Activated CD4-positive, alpha-beta memory T cell treated with anti-CD3 and anti-CD28 coated beads, Interleukin-2, amount 10 ng/mL, durations not matched to agents 7 days and 5 days (primary cell): ENCODE measurements around the gene LIF. TPM values are rescaled to one million over a fixed set of nuclear protein-coding genes. Genes with fewer than 3 reads are reported as not detected.
A peak's percentile ranks its signal among the peaks of the same experiment; 100 is the strongest.

Source experiments
- CTCF ChIA-PET: fragments of 350-600 bp; sonication (Branson Sonifier 250); formaldehyde crosslinking; loops from one replicate; lab custom pipeline; 2021; ENCODE audit warnings: antibody characterized with exemption, inconsistent platforms; lab: Charles Lee
- POLR2A ChIA-PET: fragments of 350-600 bp; sonication (Branson Sonifier 250); formaldehyde crosslinking; loops from one replicate; lab custom pipeline; 2021; ENCODE audit warnings: antibody characterized with exemption; lab: Charles Lee
- DNase-seq: peaks from one replicate; pipeline ENCODE4 v3.0.0-alpha.2; 2020
- H3K27ac Mint-ChIP-seq: one replicate; pipeline ENCODE4 v1.8.0; 2021; ENCODE audit warnings: mild to moderate bottlenecking, mixed read lengths
- H3K27me3 Mint-ChIP-seq: one replicate; pipeline ENCODE4 v1.8.0; 2021; ENCODE audit warnings: mixed read lengths
- H3K36me3 Mint-ChIP-seq: one replicate; pipeline ENCODE4 v1.8.0; 2021; ENCODE audit warnings: low read depth, mixed read lengths
- H3K4me1 Mint-ChIP-seq: one replicate; pipeline ENCODE4 v1.8.0; 2021; ENCODE audit warnings: mixed read lengths
- H3K4me3 Mint-ChIP-seq: one replicate; pipeline ENCODE4 v1.8.0; 2021; ENCODE audit warnings: mild to moderate bottlenecking, mixed read lengths
- H3K9me3 Mint-ChIP-seq: one replicate; pipeline ENCODE4 v1.8.0; 2021; ENCODE audit warnings: mixed read lengths
- total RNA-seq, 2 experiments: library from RNA; stranded (reverse); gene quantifications; one replicate each; pipeline ENCODE4 v1.2.3, GENCODE V29; 2021

The LIF gene
- total RNA-seq, 2 experiments from 2014 or later, result 94.6 to 94.8 TPM

DNA sequence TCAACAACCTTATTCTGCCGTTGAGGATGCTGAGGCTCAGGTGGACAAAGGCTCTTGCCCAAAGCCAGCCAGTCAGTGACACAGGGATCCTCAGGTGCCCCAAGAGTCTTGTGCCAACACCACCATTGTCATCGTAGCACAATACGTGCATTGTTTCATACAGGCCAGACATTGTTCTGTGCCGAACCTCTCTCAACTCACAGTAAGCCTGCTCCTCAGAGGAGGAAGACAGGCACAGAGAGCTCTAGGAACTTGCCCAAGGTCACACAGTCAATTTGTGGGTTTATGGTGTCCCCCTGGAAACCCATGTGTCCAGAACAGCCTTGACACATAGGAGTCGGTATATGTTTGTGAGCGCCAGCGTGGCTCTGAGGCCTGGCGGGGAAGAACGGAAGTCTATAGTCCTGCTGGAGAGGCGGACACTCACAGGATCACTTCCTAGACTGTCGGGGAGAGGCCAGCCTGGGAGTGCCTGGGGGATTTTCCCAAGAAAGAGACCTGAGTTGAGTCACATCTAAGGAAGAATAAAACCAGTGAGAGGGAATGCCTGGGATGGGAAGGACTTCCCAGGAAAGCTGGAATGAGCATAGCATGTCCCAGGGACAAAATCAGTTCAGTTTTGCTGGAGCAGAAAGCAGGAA lies 20.2 kb downstream of the LIF start:
- H3K27ac Mint-ChIP-seq, result no peak overlapping the region
- peaks cover 74% of the 10 kb centered on the region for H3K4me1 Mint-ChIP-seq
- CTCF ChIA-PET, result no interaction called here

DNA sequence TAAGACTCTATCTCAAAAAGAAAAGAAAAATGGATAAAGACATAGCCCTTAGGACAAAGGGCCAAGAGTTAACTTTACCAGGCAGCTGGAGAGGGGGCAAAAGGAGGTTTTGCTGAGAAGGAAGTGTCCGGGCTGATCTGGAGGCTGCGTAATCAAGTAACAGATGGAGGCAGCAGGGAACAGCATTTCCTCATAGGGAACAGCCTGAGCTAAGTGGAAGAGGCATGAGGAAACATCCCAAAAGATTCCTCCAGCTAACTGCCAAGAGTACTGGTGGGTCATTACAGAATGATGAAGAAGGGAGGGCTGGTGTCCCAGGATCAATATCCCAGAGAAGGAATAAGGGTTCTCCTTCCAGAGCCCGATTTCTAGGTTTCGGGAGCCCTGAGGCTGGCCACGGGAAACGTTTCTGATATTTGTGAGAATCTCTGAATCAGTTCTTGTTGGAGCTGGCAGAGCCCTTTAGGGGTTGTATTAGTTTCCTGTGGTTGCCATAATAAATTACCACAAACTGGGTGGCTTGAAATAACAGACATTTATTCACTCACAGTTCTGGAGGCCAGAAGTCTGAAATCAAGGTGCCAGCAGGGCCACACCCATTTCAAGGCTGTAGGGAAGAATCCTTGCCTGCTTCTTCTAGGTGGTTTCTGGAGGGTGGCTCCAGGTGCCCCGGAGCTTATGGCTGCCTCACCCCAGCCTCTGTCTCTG lies 21.2 kb downstream of the LIF start:
- POLR2A ChIA-PET, result interaction anchor here (0.7 to 2.0 kb wide), 3 partner anchors 9 to 171 kb away, joined by 4 to 8 read pairs (median 4); partner anchors contain the start of gene SEC14L2
- H3K27ac Mint-ChIP-seq, result no peak overlapping the region
- no peak overlapping the region for H3K4me3 Mint-ChIP-seq
- CTCF ChIA-PET, result interaction anchor here (1.6 kb wide), 1 partner anchor 117 kb away, joined by 5 read pairs; no protein-coding TSS in a partner anchor
- H3K9me3 Mint-ChIP-seq, result no peaks in the 10 kb centered on the region
- peaks cover 83% of the 10 kb centered on the region for H3K4me1 Mint-ChIP-seq
- H3K27me3 Mint-ChIP-seq, result no peaks in the 10 kb centered on the region
- DNase-seq, result no peak
- H3K36me3 Mint-ChIP-seq, result peaks cover 2% of the 10 kb centered on the region

More for the DNA sequence above, 20.2 kb downstream of the LIF start:
- POLR2A ChIA-PET, result interaction anchor here (2.0 kb wide), 1 partner anchor 8 kb away, joined by 8 read pairs; no protein-coding TSS in a partner anchor
- no peak overlapping the region for H3K4me3 Mint-ChIP-seq
- no peaks in the 10 kb centered on the region for H3K27me3 Mint-ChIP-seq
- H3K36me3 Mint-ChIP-seq, result peaks cover 2% of the 10 kb centered on the region
- no peak for DNase-seq
- H3K9me3 Mint-ChIP-seq, result no peaks in the 10 kb centered on the region

DNA sequence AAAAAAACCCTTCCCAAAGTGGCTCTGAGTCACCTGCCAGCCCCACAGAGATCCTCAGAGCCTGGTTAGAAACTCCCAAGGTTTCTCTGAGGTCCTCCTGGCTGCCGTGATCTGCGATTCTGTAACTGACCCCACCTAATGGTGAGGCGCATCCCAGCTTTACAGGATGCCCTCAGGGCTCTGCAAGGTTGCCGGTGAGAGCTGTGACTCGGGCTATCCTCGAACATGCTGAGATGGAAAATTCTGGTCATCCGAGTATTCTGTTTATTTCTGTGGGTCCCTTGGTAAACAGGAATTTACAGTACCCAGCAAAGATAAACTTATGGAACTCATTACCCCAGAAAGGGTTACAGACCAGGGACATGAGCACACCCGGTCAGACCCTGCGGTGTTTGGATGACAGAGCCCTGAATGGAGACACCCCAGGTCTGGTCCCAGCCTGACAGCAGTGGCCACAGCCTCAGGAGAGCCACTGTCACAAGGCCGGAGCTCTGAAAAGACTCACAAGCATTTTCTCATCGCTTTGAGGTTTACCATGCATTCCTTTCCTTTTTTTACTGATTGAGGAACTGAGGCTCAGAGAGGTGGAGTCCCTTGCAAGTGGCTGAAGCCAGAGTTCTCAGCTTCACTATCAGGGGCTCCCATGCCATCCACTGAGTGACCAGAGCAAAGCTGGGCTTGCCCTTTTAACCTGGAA lies 22.2 kb downstream of the LIF start:
- Mint-ChIP-seq H3K27ac (no peak overlapping the region), H3K36me3 (peaks cover 2% of the 10 kb centered on the region), H3K4me3 (no peak overlapping the region), H3K4me1 (peaks cover 93% of the 10 kb centered on the region), H3K27me3 (no peaks in the 10 kb centered on the region), H3K9me3 (no peaks in the 10 kb centered on the region)
- no peak for DNase-seq
- POLR2A ChIA-PET, result interaction anchor here (0.7 to 1.4 kb wide), 2 partner anchors 46 to 172 kb away, joined by 4 read pairs; partner anchors contain the start of gene SEC14L2
- CTCF ChIA-PET, result interaction anchor here (1.6 kb wide), 1 partner anchor 116 kb away, joined by 5 read pairs; no protein-coding TSS in a partner anchor

DNA sequence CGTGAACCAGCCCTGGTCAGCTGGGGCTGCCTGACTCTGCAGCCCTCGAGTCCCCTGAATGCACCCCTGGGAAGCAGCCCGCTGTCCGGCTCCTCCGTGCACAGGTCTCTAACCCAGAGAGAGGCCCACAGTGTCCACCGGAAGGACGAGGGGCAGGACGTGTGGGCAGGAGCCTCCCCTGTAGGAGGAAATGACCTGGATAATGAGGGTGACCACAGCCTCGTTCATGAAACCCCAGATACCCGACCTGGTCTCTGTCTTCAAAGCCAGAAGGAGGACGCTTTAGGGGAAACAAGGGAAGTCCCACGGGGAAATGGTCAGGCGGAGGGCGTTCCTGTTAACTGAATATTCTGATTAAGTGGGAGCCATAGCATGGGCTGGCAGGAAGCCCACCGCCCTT lies 23.3 kb downstream of the LIF start:
- CTCF ChIA-PET, result no interaction called here
- H3K4me1 Mint-ChIP-seq, result peaks cover 91% of the 10 kb centered on the region

DNA sequence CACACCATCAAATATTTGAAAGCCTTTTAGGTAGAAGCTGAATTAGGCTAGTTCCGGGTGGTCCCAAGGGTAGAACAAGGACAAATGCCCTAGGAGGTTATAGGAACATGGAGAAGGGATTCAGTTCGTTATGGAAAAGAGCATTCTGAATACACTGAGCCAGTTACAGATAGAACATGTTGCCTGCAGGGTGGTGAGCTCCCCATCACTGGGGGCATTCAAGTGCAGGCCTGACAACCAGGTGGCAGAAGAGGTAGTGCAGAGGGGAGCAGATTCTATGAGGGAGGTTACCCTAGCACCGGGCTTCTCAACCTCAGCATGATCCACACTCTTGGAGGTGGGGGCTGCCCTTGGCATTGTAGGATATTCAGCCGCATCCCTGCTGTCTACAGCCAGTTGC lies 24.2 kb downstream of the LIF start:
- Mint-ChIP-seq H3K27me3 (no peaks in the 10 kb centered on the region), H3K36me3 (peaks cover 2% of the 10 kb centered on the region), H3K9me3 (no peaks in the 10 kb centered on the region), H3K4me1 (peaks cover 87% of the 10 kb centered on the region), H3K4me3 (no peak overlapping the region), H3K27ac (no peak overlapping the region)
- ChIA-PET CTCF (no interaction called here), POLR2A (interaction anchor here (1.0 to 2.3 kb wide), 4 partner anchors 20 to 37 kb away, joined by 3 to 11 read pairs (median 4); partner anchors contain the start of gene LIF)
- no peak for DNase-seq

More for the DNA sequence above, 23.3 kb downstream of the LIF start:
- H3K27me3 Mint-ChIP-seq, result no peaks in the 10 kb centered on the region
- H3K4me3 Mint-ChIP-seq, result no peak overlapping the region
- peak overlapping the region; percentile 42 for H3K27ac Mint-ChIP-seq
- POLR2A ChIA-PET, result interaction anchor here (1.1 kb wide), 1 partner anchor 23 kb away, joined by 3 read pairs; the partner anchor contains the start of gene LIF
- H3K36me3 Mint-ChIP-seq, result peaks cover 2% of the 10 kb centered on the region
- DNase-seq, result no peak
- H3K9me3 Mint-ChIP-seq, result no peaks in the 10 kb centered on the region

DNA sequence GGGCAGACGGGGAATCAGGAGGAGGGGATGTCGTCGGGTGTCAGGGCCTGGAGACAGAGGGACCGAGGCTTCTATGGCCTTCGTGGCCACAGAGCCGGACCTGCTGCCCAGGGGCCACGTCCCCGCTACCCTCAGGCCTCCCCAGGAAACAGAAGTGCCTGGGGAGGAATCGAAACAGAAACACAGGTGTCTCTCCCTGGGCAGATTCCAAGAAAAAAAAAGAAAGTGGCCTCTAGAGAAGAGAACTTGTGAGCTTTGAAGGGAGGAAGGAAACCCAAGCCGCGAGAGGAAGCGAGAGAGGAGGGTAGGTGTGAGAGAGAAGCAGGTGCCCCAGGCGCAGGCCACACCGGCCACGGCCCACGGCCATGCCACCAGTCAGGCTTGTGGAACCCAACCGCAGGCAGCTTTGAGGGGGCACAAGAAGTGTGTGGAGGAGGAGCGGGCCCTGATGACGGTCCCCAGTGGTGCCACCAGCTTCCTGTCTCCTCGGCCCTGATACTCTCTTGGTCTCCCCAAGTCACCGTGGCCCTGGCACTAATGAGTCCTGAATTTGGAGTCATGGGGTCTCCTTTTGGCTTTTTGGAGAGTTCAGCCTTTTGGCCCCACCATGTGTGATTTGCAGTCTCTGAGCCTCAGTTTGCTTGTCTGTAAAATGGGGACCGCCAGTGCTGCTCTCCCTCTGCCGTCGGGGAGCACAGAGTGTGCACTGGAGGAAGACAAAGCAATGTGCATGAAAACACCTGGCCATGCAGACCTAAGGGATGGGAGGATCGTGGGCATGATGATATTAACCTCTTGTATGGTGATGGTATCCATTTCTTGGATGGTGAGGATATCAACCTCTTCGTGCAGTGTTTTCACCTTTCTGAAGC lies 25.2 kb downstream of the LIF start:
- Mint-ChIP-seq H3K27me3 (no peaks in the 10 kb centered on the region), H3K27ac (peak overlapping the region; percentile 96), H3K9me3 (no peaks in the 10 kb centered on the region), H3K4me1 (peaks cover 81% of the 10 kb centered on the region), H3K36me3 (peaks cover 2% of the 10 kb centered on the region), H3K4me3 (peak overlapping the region; percentile 42)
- ChIA-PET POLR2A (interaction anchor here (1.0 to 2.3 kb wide), 13 partner anchors 9 to 117 kb away, joined by 3 to 17 read pairs (median 5); no protein-coding TSS in a partner anchor), CTCF (interaction anchor here (0.9 to 2.0 kb wide), 5 partner anchors 21 to 113 kb away, joined by 3 to 6 read pairs (median 3); no protein-coding TSS in a partner anchor)
- peak; percentile 81 for DNase-seq

DNA sequence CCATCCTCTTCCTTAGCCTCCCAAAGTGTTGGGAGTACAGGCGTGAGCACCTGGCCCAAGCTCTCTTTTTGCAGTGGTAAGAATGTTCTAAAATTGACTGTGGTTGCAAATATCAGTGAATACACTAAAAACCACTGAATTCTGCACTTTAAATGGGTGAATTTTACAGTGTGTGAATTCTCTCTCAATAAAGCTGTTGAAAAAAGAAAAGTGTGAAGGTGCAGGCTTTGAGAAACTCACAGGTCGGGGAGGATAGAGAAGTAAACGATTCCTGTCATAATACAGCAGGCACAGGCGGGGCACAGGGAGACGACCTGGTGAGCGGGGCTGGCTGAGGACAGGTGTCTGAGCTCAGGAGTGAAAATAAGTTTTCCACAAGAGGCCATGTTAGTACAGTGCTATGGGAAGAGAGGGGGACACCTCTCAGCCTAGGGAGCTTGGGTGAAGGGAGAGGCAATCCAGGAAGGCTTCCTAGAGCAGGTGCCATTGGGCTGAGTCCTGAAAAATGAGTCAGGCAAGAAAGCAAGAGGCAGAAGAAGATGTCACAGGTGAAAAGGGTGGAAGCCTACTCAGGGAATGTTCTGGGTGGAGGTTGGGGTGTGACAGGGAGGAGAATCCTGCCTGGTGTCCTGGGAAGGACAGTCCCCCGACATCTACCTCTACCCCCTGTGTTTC lies 26.1 kb downstream of the LIF start:
- H3K27ac Mint-ChIP-seq, result peak overlapping the region; percentile 96
- CTCF ChIA-PET, result interaction anchor here (0.6 to 2.0 kb wide), 7 partner anchors 22 to 112 kb away, joined by 3 to 6 read pairs (median 3); no protein-coding TSS in a partner anchor

DNA sequence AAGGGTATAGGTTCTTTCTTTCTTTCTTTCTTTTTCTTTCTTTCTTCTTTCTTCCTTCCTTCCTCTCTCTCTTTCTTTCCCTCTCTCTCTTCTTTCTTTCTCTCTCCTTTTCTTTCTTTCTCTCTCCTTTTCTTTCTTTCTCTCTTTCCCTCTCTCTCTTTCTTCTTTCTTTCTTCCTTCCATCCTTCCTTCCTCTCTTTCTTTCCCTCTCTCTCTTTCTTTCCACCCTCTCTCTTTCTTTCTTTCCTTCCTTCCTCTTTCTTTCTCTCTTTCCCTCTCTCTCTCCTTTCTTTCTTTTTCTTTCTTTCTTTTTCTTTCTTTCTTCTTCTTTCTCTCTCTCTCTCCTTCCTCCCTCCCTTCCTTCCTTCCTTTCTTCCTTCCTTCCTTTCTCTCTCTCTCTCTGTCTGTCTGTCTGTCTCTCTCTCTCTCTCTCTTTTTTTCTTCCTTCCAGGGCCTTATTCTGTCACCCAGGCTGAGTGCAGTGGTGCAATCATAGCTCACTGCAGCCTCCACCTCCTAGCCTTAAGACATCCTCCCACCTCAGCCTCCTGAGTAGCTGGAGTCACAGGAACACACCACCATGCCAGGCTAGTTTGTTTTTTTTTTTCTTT lies 26.8 kb downstream of the LIF start:
- H3K4me1 Mint-ChIP-seq, result peaks cover 77% of the 10 kb centered on the region
- H3K4me3 Mint-ChIP-seq, result no peak overlapping the region

More for the DNA sequence above, 26.1 kb downstream of the LIF start:
- no peaks in the 10 kb centered on the region for H3K9me3 Mint-ChIP-seq
- POLR2A ChIA-PET, result interaction anchor here (1.0 to 2.3 kb wide), 13 partner anchors 8 to 116 kb away, joined by 3 to 17 read pairs (median 5); no protein-coding TSS in a partner anchor
- H3K27me3 Mint-ChIP-seq, result no peaks in the 10 kb centered on the region
- peaks cover 77% of the 10 kb centered on the region for H3K4me1 Mint-ChIP-seq
- H3K4me3 Mint-ChIP-seq, result peak overlapping the region; percentile 42
- DNase-seq, result no peak
- H3K36me3 Mint-ChIP-seq, result peaks cover 2% of the 10 kb centered on the region

DNA sequence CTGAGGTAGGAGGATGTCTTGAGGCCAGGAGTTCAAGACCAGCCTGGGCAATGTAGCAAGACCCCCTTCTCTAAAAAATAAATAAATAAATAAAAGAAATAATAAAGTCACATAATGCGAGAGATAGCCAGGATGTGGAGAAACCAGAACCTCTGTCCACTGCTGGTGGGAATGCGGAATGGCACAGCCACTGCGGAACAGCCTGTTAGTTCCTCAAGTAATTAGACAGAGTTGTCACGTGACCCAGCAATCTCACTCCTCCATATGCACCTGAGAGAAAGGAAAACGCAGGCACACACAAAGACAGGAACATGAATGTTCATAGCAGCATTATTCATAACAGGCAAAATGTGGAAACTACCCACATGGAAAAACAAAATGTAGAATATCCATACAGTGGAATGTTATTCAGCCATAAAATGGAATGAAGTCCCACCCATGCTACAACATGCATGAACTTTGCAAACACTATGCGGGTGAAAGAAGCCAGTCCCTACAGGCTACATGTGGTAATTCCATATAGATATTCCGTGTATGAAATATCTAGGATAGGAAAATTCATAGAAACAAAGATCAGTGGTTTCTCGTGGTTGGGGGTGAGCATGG lies 27.4 kb downstream of the LIF start:
- peaks cover 2% of the 10 kb centered on the region for H3K36me3 Mint-ChIP-seq
- H3K27me3 Mint-ChIP-seq, result no peaks in the 10 kb centered on the region
- no peak overlapping the region for H3K4me3 Mint-ChIP-seq
- ChIA-PET POLR2A (no interaction called here), CTCF (no interaction called here)
- H3K9me3 Mint-ChIP-seq, result no peaks in the 10 kb centered on the region
- no peak for DNase-seq
- H3K4me1 Mint-ChIP-seq, result peaks cover 76% of the 10 kb centered on the region
- H3K27ac Mint-ChIP-seq, result no peak overlapping the region

More for the DNA sequence above, 26.8 kb downstream of the LIF start:
- H3K9me3 Mint-ChIP-seq, result no peaks in the 10 kb centered on the region
- ChIA-PET POLR2A (interaction anchor here (1.3 to 2.3 kb wide), 7 partner anchors 16 to 115 kb away, joined by 3 to 17 read pairs (median 6); no protein-coding TSS in a partner anchor), CTCF (interaction anchor here (0.6 to 2.0 kb wide), 4 partner anchors 23 to 112 kb away, joined by 3 to 6 read pairs (median 3); no protein-coding TSS in a partner anchor)
- no peak for DNase-seq
- no peaks in the 10 kb centered on the region for H3K27me3 Mint-ChIP-seq
- H3K27ac Mint-ChIP-seq, result peak overlapping the region; percentile 96
- peaks cover 2% of the 10 kb centered on the region for H3K36me3 Mint-ChIP-seq

DNA sequence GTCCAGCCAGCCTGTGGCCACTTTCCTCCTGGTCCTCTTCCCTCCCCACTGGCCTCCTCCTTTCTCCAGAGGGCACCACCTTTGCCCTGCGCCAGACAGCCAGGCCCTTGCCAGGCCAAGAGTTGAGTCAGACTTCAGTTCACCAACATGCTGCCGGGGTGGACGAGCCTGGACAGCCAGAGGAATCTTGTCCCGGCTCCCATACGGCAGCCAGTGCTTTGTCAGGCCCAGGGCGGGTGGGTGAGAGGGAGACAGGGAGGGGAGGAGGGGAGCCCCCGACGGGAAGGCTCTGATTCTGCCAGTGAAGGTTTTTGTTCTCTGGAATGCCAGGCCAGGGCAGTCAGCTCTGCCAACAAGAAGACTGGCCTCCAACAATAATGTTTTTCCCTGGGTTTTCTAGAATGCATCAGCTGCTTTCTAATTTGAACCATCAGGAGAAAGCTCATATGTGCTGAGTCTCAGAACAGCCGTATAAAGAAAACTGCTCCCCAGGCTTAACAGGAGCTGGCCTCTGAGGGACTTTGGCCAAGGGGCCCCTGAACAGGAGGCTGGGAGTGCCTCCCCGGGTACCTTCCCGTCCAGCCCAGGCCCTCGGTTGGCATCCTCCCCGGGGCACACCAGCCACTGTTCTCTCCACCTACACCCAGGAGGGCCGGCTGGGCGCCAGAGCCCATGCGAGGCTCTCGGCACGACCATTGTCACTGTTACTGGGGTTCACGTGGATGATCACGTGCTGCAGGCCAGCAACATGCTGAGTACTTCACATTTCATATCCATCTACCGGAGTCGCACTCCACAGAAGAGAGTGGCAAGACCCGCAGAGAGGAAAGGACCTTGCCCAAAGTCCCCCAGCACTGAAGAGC lies 28.6 kb downstream of the LIF start:
- Mint-ChIP-seq H3K36me3 (peaks cover 2% of the 10 kb centered on the region), H3K4me1 (peaks cover 71% of the 10 kb centered on the region), H3K9me3 (no peaks in the 10 kb centered on the region), H3K4me3 (no peak overlapping the region), H3K27ac (no peak overlapping the region), H3K27me3 (no peaks in the 10 kb centered on the region)
- ChIA-PET POLR2A (no interaction called here), CTCF (no interaction called here)
- DNase-seq, result no peak
